Measurements from ENCODE around the gene PPIL4.

Gene PPIL4

GRCh38 chr6:149545754-149546471, at the start of gene PPIL4:
Gene PPIL4, minus strand, starts transcription at chr6:149546043. Its CDS starts 38 bp downstream, at chr6:149546005.
- peak; percentile 90 to 94 for DNase-seq

GRCh38 chr6:149593408-149593807, 47.6 kb upstream of the PPIL4 start:
- no peak for DNase-seq

GRCh38 chr6:149592983-149593382, 47.1 kb upstream of the PPIL4 start:
- no peak for DNase-seq

GRCh38 chr6:149586149-149586548, 40.3 kb upstream of the PPIL4 start:
- no peak for DNase-seq

GRCh38 chr6:149581349-149581748, 35.5 kb upstream of the PPIL4 start:
- no peak for DNase-seq

GRCh38 chr6:149580880-149581279, 35.0 kb upstream of the PPIL4 start:
- no peak for DNase-seq

- DNase-seq, result no peak
These were observed 22.2 kb upstream of the PPIL4 start for GRCh38 chr6:149567945-149568585.

GRCh38 chr6:149567194-149567586, 21.3 kb upstream of the PPIL4 start:
- DNase-seq, result no peak

GRCh38 chr6:149566410-149567193, 20.8 kb upstream of the PPIL4 start:
- DNase-seq, result peak; percentile 31 to 32

GRCh38 chr6:149565527-149566409, 19.9 kb upstream of the PPIL4 start, which contains the start of gene GINM1:
Gene GINM1, plus strand, starts transcription at chr6:149566375. Its CDS starts 40 bp downstream, at chr6:149566415.
- DNase-seq, result peak; percentile 89 to 92

GRCh38 chr6:149563928-149564325, 18.1 kb upstream of the PPIL4 start:
- DNase-seq, result no peak

- DNase-seq, result no peak
These were observed 17.5 kb upstream of the PPIL4 start for GRCh38 chr6:149563203-149563927.

GRCh38 chr6:149560736-149561135, 14.9 kb upstream of the PPIL4 start:
- no peak for DNase-seq

GRCh38 chr6:149559389-149559788, 13.5 kb upstream of the PPIL4 start:
- DNase-seq, result no peak

- no peak for DNase-seq
These were observed 12.2 kb upstream of the PPIL4 start for GRCh38 chr6:149558029-149558428.

GRCh38 chr6:149551920-149552319, 6.1 kb upstream of the PPIL4 start:
- no peak for DNase-seq

GRCh38 chr6:149545258-149545753, 537 bp downstream of the PPIL4 start:
- DNase-seq, result no peak

GRCh38 chr6:149544646-149545257, 1.1 kb downstream of the PPIL4 start:
- DNase-seq, result no peak

- DNase-seq, result no peak
These were observed 4.7 kb downstream of the PPIL4 start for GRCh38 chr6:149541139-149541538.

GRCh38 chr6:149534742-149535141, 11.1 kb downstream of the PPIL4 start:
- no peak for DNase-seq

GRCh38 chr6:149529650-149530049, 16.2 kb downstream of the PPIL4 start:
- DNase-seq, result no peak
